Epithelial cell of proximal tubule (primary cell): Measurements from ENCODE around the gene SPC25. TPM values are rescaled to one million over a fixed set of nuclear protein-coding genes. Genes with fewer than 3 reads are reported as not detected.
A peak's percentile ranks its signal among the peaks of the same experiment; 100 is the strongest.
"Not testable (repeated sequence)": the region's sequence is repeated elsewhere in the genome, so short reads cannot be mapped to it uniquely, and the experiment has no call there.

Experiments
- DNase-seq: peaks from one replicate; pipeline ENCODE4 v3.0.0-alpha.2; 2011; ENCODE audit warnings: low read depth
- H3K4me3 ChIP-seq: 2 replicates; pipeline ENCODE4 v1.5.1; 2011; ENCODE audit warnings: low read depth, mild to moderate bottlenecking, low read length
- CTCF ChIP-seq: conservative IDR thresholded peaks from 2 replicates; pipeline ENCODE4 v1.5.1; 2012; ENCODE audit warnings: low read depth, mild to moderate bottlenecking, low read length
- total RNA-seq: library from RNA; depleted of rRNA; stranded (reverse); fragments of >200 nt; gene quantifications from 2 replicates; pipeline ENCODE4 v1.2.3, GENCODE V29; 2015

The SPC25 gene
- total RNA-seq, 1 donor from 2014 or later, result 39.7 TPM

- TF ChIP-seq CTCF, result no peak
- DNase-seq, result no peak
- peak overlapping the region; percentile 85 for H3K4me3 ChIP-seq
Observed at GRCh38 chr2:168889635-168890005, 610 bp downstream of the SPC25 start.

GRCh38 chr2:168884975-168885374 is 5.3 kb downstream of the SPC25 start:
- no peak overlapping the region for H3K4me3 ChIP-seq
- DNase-seq, result no peak
- TF ChIP-seq CTCF, result no peak

- H3K4me3 ChIP-seq, DNase-seq: not testable (repeated sequence)
Observed at GRCh38 chr2:168882163-168882562, 8.1 kb downstream of the SPC25 start.

DNA sequence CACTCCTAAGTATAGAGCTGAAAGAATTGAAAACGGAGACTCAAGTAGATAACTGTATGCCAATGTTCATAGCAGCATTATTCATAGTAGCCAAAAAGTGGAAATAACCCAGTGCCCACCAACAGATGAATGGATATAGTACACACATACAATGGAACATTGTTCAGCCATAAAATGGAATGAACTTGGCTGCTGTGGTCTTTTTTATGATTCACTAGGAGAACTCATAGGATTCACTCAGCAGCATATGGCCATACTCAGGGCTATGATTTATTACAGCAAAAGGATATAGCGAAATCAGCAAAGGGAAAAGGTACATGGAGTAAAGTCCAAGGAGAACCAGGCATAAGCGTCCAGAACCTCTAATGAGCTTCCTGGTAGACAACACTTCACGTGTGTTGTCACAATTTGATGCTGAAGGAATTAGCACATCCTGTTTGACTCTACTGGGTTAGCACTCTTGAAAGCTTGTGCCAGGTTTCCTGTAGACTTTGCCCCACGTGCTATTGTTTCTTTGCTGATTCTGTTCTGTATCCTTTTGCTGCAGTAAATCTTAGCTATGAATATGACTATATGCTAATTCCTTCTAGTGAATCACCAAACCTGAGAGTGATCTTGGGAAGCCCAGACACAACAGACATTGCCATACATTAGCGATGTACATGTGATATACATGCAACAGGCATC is 15.7 kb downstream of the SPC25 start:
- no peak for DNase-seq
- TF ChIP-seq CTCF, result no peak
- H3K4me3 ChIP-seq, result no peak overlapping the region

GRCh38 chr2:168870824-168871223 is 19.4 kb downstream of the SPC25 start:
- not testable (repeated sequence) for DNase-seq, H3K4me3 ChIP-seq

DNA sequence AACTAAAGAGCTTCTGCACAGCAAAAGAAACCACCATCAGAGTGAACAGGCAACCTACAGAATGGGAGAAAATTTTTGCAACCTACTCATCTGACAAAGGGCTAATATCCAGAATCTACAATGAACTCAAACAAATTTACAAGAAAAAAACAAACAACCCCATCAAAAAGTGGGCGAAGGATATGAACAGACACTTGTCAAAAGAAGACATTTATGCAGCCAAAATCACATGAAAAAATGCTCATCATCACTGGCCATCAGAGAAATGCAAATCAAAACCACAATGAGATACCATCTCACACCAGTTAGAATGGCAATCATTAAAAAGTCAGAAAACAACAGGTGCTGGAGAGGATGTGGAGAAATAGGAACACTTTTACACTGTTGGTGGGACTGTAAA is 19.9 kb downstream of the SPC25 start:
- not testable (repeated sequence) for DNase-seq, H3K4me3 ChIP-seq

DNA sequence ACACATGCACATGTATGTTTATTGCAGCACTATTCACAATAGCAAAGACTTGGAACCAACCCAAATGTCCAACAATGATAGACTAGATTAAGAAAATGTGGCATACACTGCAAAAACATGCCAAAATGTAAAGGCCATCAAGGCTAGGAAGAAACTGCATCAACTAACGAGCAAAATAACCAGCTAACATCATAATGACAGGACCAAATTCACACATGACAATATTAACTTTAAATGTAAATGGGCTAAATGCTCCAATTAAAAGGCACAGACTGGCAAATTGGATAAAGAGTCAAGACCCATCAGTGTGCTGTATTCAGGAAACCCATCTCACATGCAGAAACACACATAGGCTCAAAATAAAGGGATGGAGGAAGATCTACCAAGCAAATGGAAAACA is 23.1 kb downstream of the SPC25 start:
- H3K4me3 ChIP-seq, DNase-seq: not testable (repeated sequence)

GRCh38 chr2:168858146-168858545 is 32.1 kb downstream of the SPC25 start:
- no peak for TF ChIP-seq CTCF
- H3K4me3 ChIP-seq, result no peak overlapping the region
- DNase-seq, result no peak

- no peak for TF ChIP-seq CTCF
- no peak overlapping the region for H3K4me3 ChIP-seq
- DNase-seq, result no peak
Observed at GRCh38 chr2:168855601-168856000, 34.6 kb downstream of the SPC25 start.
